ENCODE measurements around the gene PRKD1. TPM values are rescaled to one million over a fixed set of nuclear protein-coding genes. Genes with fewer than 3 reads are reported as not detected.
"Not testable (repeated sequence)": the region's sequence is repeated elsewhere in the genome, so short reads cannot be mapped to it uniquely, and the experiment has no call there.

Gene PRKD1
- total RNA-seq, 1 donor = 28.6 TPM

- TF ChIP-seq CTCF (IDR thresholded peaks at IDR 0.05; ENCODE audit: extremely low read depth, low read depth, low read length) = no peak
- no peaks in the 10 kb centered on the region for H3K36me3 ChIP-seq (ENCODE audit: insufficient read depth, low read length)
- no peaks in the 10 kb centered on the region for H3K4me1 ChIP-seq (ENCODE audit: insufficient read depth, low read length)
- H3K27me3 ChIP-seq (ENCODE audit: insufficient read depth, low read length) = no peaks in the 10 kb centered on the region
- no peak overlapping the region for H3K27ac ChIP-seq (ENCODE audit: low read depth, low read length)
- peaks cover 60% of the 10 kb centered on the region for H3K79me2 ChIP-seq (ENCODE audit: insufficient read depth, low read length)
- no peak overlapping the region for H3K4me3 ChIP-seq (ENCODE audit: insufficient read depth, low read length)
- H3K9me3 ChIP-seq (ENCODE audit: low read depth, low read length) = peaks cover 10% of the 10 kb centered on the region
- no peak overlapping the region for H2AFZ ChIP-seq (ENCODE audit: low read length)
- no peak overlapping the region for H3K4me2 ChIP-seq (ENCODE audit: insufficient read depth, low read length)
- H4K20me1 ChIP-seq (ENCODE audit: insufficient read depth, low read length) = peaks cover 38% of the 10 kb centered on the region
- no peak for DNase-seq (ENCODE audit: insufficient read length, low spot score, missing footprints)
These were observed 83.7 kb downstream of the PRKD1 start for GRCh38 chr14:29843981-29844380.

GRCh38 chr14:29842228-29842627, 85.4 kb downstream of the PRKD1 start:
- no peak overlapping the region for H2AFZ ChIP-seq (ENCODE audit: low read length)
- peaks cover 50% of the 10 kb centered on the region for H3K79me2 ChIP-seq (ENCODE audit: insufficient read depth, low read length)
- no peaks in the 10 kb centered on the region for H3K27me3 ChIP-seq (ENCODE audit: insufficient read depth, low read length)
- no peak overlapping the region for H3K27ac ChIP-seq (ENCODE audit: low read depth, low read length)
- no peak for DNase-seq (ENCODE audit: insufficient read length, low spot score, missing footprints)
- H4K20me1 ChIP-seq (ENCODE audit: insufficient read depth, low read length) = peaks cover 20% of the 10 kb centered on the region
- no peak overlapping the region for H3K4me2 ChIP-seq (ENCODE audit: insufficient read depth, low read length)
- peaks cover 11% of the 10 kb centered on the region for H3K9me3 ChIP-seq (ENCODE audit: low read depth, low read length)
- no peaks in the 10 kb centered on the region for H3K4me1 ChIP-seq (ENCODE audit: insufficient read depth, low read length)
- H3K4me3 ChIP-seq (ENCODE audit: insufficient read depth, low read length) = no peak overlapping the region
- H3K36me3 ChIP-seq (ENCODE audit: insufficient read depth, low read length) = no peaks in the 10 kb centered on the region
- TF ChIP-seq CTCF (IDR thresholded peaks at IDR 0.05; ENCODE audit: extremely low read depth, low read depth, low read length) = no peak

- H3K27ac ChIP-seq (ENCODE audit: low read depth, low read length); H2AFZ ChIP-seq (ENCODE audit: low read length); H3K4me3 ChIP-seq (ENCODE audit: insufficient read depth, low read length); DNase-seq (ENCODE audit: insufficient read length, low spot score, missing footprints); H3K27me3 ChIP-seq (ENCODE audit: insufficient read depth, low read length); H3K4me2 ChIP-seq (ENCODE audit: insufficient read depth, low read length); H3K4me1 ChIP-seq (ENCODE audit: insufficient read depth, low read length); H3K36me3 ChIP-seq (ENCODE audit: insufficient read depth, low read length): not testable (repeated sequence)
- peaks cover 49% of the 10 kb centered on the region for H3K79me2 ChIP-seq (ENCODE audit: insufficient read depth, low read length)
- peaks cover 11% of the 10 kb centered on the region for H3K9me3 ChIP-seq (ENCODE audit: low read depth, low read length)
- peaks cover 14% of the 10 kb centered on the region for H4K20me1 ChIP-seq (ENCODE audit: insufficient read depth, low read length)
These were observed 87.2 kb downstream of the PRKD1 start for GRCh38 chr14:29840369-29840892.

- H3K36me3 ChIP-seq (ENCODE audit: insufficient read depth, low read length); H3K4me3 ChIP-seq (ENCODE audit: insufficient read depth, low read length); H3K27me3 ChIP-seq (ENCODE audit: insufficient read depth, low read length); H3K27ac ChIP-seq (ENCODE audit: low read depth, low read length); H3K4me1 ChIP-seq (ENCODE audit: insufficient read depth, low read length); H2AFZ ChIP-seq (ENCODE audit: low read length); DNase-seq (ENCODE audit: insufficient read length, low spot score, missing footprints); H3K4me2 ChIP-seq (ENCODE audit: insufficient read depth, low read length): not testable (repeated sequence)
- Histone ChIP-seq H3K9me3 (ENCODE audit: low read depth, low read length) (peaks cover 11% of the 10 kb centered on the region), H3K79me2 (ENCODE audit: insufficient read depth, low read length) (peaks cover 49% of the 10 kb centered on the region), H4K20me1 (ENCODE audit: insufficient read depth, low read length) (peaks cover 14% of the 10 kb centered on the region)
These were observed 88.0 kb downstream of the PRKD1 start for GRCh38 chr14:29839691-29840090.

GRCh38 chr14:29838752-29839151, 88.9 kb downstream of the PRKD1 start:
- no peak for DNase-seq (ENCODE audit: insufficient read length, low spot score, missing footprints)
- Histone ChIP-seq H3K9me3 (ENCODE audit: low read depth, low read length) (peaks cover 11% of the 10 kb centered on the region), H3K4me2 (ENCODE audit: insufficient read depth, low read length) (no peak overlapping the region), H3K4me1 (ENCODE audit: insufficient read depth, low read length) (no peaks in the 10 kb centered on the region), H3K27me3 (ENCODE audit: insufficient read depth, low read length) (no peaks in the 10 kb centered on the region), H3K36me3 (ENCODE audit: insufficient read depth, low read length) (no peaks in the 10 kb centered on the region), H4K20me1 (ENCODE audit: insufficient read depth, low read length) (peaks cover 8% of the 10 kb centered on the region), H3K27ac (ENCODE audit: low read depth, low read length) (no peak overlapping the region), H3K4me3 (ENCODE audit: insufficient read depth, low read length) (no peak overlapping the region), H3K79me2 (ENCODE audit: insufficient read depth, low read length) (peaks cover 45% of the 10 kb centered on the region), H2AFZ (ENCODE audit: low read length) (no peak overlapping the region)
- TF ChIP-seq CTCF (IDR thresholded peaks at IDR 0.05; ENCODE audit: extremely low read depth, low read depth, low read length) = no peak
